HG02642 (cell line): ENCODE measurements around the gene PCDHB14.
"Not testable (repeated sequence)": the region's sequence is repeated elsewhere in the genome, so short reads cannot be mapped to it uniquely, and the experiment has no call there.

Experiments used
- ATAC-seq: cut with Tn5 transposase; IDR thresholded peaks from one replicate; pipeline ENCODE4 v1.9.1; 2021; ENCODE audit warnings: mild to moderate bottlenecking; ENCODE audit not compliant: unreplicated experiment, poor library complexity

The PCDHB14 gene

GRCh38 chr5:141208478-141208877, 14.7 kb upstream of the PCDHB14 start, which contains the start of gene PCDHB12:
Gene PCDHB12, plus strand, starts transcription at chr5:141208719. Its CDS starts 189 bp downstream, at chr5:141208908.
- ATAC-seq = no peak

GRCh38 chr5:141210281-141210680, 12.9 kb upstream of the PCDHB14 start:
- ATAC-seq = not testable (repeated sequence)

- not testable (repeated sequence) for ATAC-seq
These were observed 12.3 kb upstream of the PCDHB14 start for GRCh38 chr5:141210849-141211248.

GRCh38 chr5:141213656-141214339, 9.3 kb upstream of the PCDHB14 start, which contains the start of gene PCDHB13:
Gene PCDHB13, plus strand, starts transcription at chr5:141213919. Its CDS starts 205 bp downstream, at chr5:141214124.
- not testable (repeated sequence) for ATAC-seq

- not testable (repeated sequence) for ATAC-seq
These were observed 8.6 kb upstream of the PCDHB14 start for GRCh38 chr5:141214583-141214982.

- not testable (repeated sequence) for ATAC-seq
These were observed 7.6 kb upstream of the PCDHB14 start for GRCh38 chr5:141215504-141215903.

- not testable (repeated sequence) for ATAC-seq
These were observed 7.1 kb upstream of the PCDHB14 start for GRCh38 chr5:141216035-141216434.

GRCh38 chr5:141224844-141225243, 1.7 kb downstream of the PCDHB14 start:
- not testable (repeated sequence) for ATAC-seq

GRCh38 chr5:141225421-141225820, 2.3 kb downstream of the PCDHB14 start:
- ATAC-seq = not testable (repeated sequence)

GRCh38 chr5:141234109-141234667, 11.0 kb downstream of the PCDHB14 start:
- ATAC-seq = no peak

GRCh38 chr5:141235922-141236321, 12.8 kb downstream of the PCDHB14 start:
- not testable (repeated sequence) for ATAC-seq

- ATAC-seq = no peak
These were observed 13.6 kb downstream of the PCDHB14 start for GRCh38 chr5:141236516-141237313.

GRCh38 chr5:141241496-141241895, 18.4 kb downstream of the PCDHB14 start:
- ATAC-seq = no peak

- ATAC-seq = no peak
These were observed 22.1 kb downstream of the PCDHB14 start, which contains the start of gene PCDHB15 for GRCh38 chr5:141245250-141245717. Gene PCDHB15, plus strand, starts transcription at chr5:141245395. Its CDS starts 184 bp downstream, at chr5:141245579.

GRCh38 chr5:141246971-141247370, 23.8 kb downstream of the PCDHB14 start:
- ATAC-seq = not testable (repeated sequence)

- not testable (repeated sequence) for ATAC-seq
These were observed 24.3 kb downstream of the PCDHB14 start for GRCh38 chr5:141247434-141247833.

GRCh38 chr5:141250576-141250975, 27.4 kb downstream of the PCDHB14 start:
- no peak for ATAC-seq

GRCh38 chr5:141258464-141258863, 35.3 kb downstream of the PCDHB14 start:
- no peak for ATAC-seq

- no peak for ATAC-seq
These were observed 35.8 kb downstream of the PCDHB14 start for GRCh38 chr5:141258948-141259347.

- no peak for ATAC-seq
These were observed 37.5 kb downstream of the PCDHB14 start for GRCh38 chr5:141260458-141261237.
